Measurements from ENCODE around the gene PIK3CB.

Gene PIK3CB

GRCh38 chr3:138696666-138697370 lies 137.9 kb downstream of the PIK3CB start:
- DNase-seq (ENCODE audit: low spot score) = no peak
- no peak for TF ChIP-seq CTCF (IDR thresholded peaks at IDR 0.05; ENCODE audit: extremely low read depth, missing control alignments)

- DNase-seq (ENCODE audit: low spot score) = no peak
- no peak for TF ChIP-seq CTCF (IDR thresholded peaks at IDR 0.05; ENCODE audit: extremely low read depth, missing control alignments)
Measured at GRCh38 chr3:138694287-138695007, 140.3 kb downstream of the PIK3CB start.

- TF ChIP-seq CTCF (IDR thresholded peaks at IDR 0.05; ENCODE audit: extremely low read depth, missing control alignments) = no peak
- no peak for DNase-seq (ENCODE audit: low spot score)
Measured at GRCh38 chr3:138692152-138692551, 142.6 kb downstream of the PIK3CB start.

GRCh38 chr3:138691351-138691750 lies 143.4 kb downstream of the PIK3CB start:
- DNase-seq (ENCODE audit: low spot score) = no peak
- TF ChIP-seq CTCF (IDR thresholded peaks at IDR 0.05; ENCODE audit: extremely low read depth, missing control alignments) = no peak

- DNase-seq (ENCODE audit: low spot score) = no peak
- TF ChIP-seq CTCF (IDR thresholded peaks at IDR 0.05; ENCODE audit: extremely low read depth, missing control alignments) = no peak
Measured at GRCh38 chr3:138690036-138690435, 144.7 kb downstream of the PIK3CB start.

- no peak for DNase-seq (ENCODE audit: low spot score)
- peak; percentile 13 for TF ChIP-seq CTCF (IDR thresholded peaks at IDR 0.05; ENCODE audit: extremely low read depth, missing control alignments)
Measured at GRCh38 chr3:138688871-138689299, 145.8 kb downstream of the PIK3CB start.

GRCh38 chr3:138687236-138687635 lies 147.5 kb downstream of the PIK3CB start:
- TF ChIP-seq CTCF (IDR thresholded peaks at IDR 0.05; ENCODE audit: extremely low read depth, missing control alignments) = no peak
- DNase-seq (ENCODE audit: low spot score) = no peak
